GM19372 (cell line): Measurements from ENCODE around the gene LMLN.
"Not testable (repeated sequence)": the region's sequence is repeated elsewhere in the genome, so short reads cannot be mapped to it uniquely, and the experiment has no call there.

Experiments
- ATAC-seq: cut with Tn5 transposase; IDR thresholded peaks from one replicate; pipeline ENCODE4 v1.9.1; 2021; ENCODE audit warnings: mild to moderate bottlenecking, low read depth, moderate library complexity; ENCODE audit not compliant: unreplicated experiment

The LMLN gene

GRCh38 chr3:197955892-197956477, 4.0 kb upstream of the LMLN start:
- ATAC-seq: no peak

GRCh38 chr3:197956626-197956988, 3.4 kb upstream of the LMLN start:
- ATAC-seq: no peak

GRCh38 chr3:197957790-197958133, 2.3 kb upstream of the LMLN start:
- no peak for ATAC-seq

- no peak for ATAC-seq
Observed at GRCh38 chr3:197958346-197958745, 1.7 kb upstream of the LMLN start.

GRCh38 chr3:197958848-197959247, 1.2 kb upstream of the LMLN start:
- ATAC-seq: not testable (repeated sequence)

- ATAC-seq: no peak
Observed at GRCh38 chr3:197959500-197959890, 522 bp upstream of the LMLN start.

- no peak for ATAC-seq
Observed at GRCh38 chr3:197960694-197961581, 921 bp downstream of the LMLN start.

GRCh38 chr3:197961582-197961945, 1.5 kb downstream of the LMLN start:
- ATAC-seq: no peak

- no peak for ATAC-seq
Observed at GRCh38 chr3:197963019-197963637, 3.1 kb downstream of the LMLN start.

- ATAC-seq: not testable (repeated sequence)
Observed at GRCh38 chr3:197967337-197967989, 7.4 kb downstream of the LMLN start.

GRCh38 chr3:197970588-197970987, 10.6 kb downstream of the LMLN start:
- no peak for ATAC-seq

- ATAC-seq: no peak
Observed at GRCh38 chr3:197974016-197974415, 14.0 kb downstream of the LMLN start.

GRCh38 chr3:197975311-197975710, 15.3 kb downstream of the LMLN start:
- ATAC-seq: no peak

GRCh38 chr3:197983076-197983475, 23.1 kb downstream of the LMLN start:
- no peak for ATAC-seq

GRCh38 chr3:197989651-197990050, 29.6 kb downstream of the LMLN start:
- ATAC-seq: no peak

GRCh38 chr3:197994736-197995135, 34.7 kb downstream of the LMLN start:
- no peak for ATAC-seq

- ATAC-seq: no peak
Observed at GRCh38 chr3:197996855-197997254, 36.8 kb downstream of the LMLN start.

GRCh38 chr3:197997936-197998335, 37.9 kb downstream of the LMLN start:
- no peak for ATAC-seq

- no peak for ATAC-seq
Observed at GRCh38 chr3:198017090-198017489, 57.1 kb downstream of the LMLN start.

GRCh38 chr3:198018416-198018815, 58.4 kb downstream of the LMLN start:
- no peak for ATAC-seq

- ATAC-seq: no peak
Observed at GRCh38 chr3:198019115-198019514, 59.1 kb downstream of the LMLN start.
